GM12864 (cell line): ENCODE data around the gene SLTM.
"Not testable (repeated sequence)": the region's sequence is repeated elsewhere in the genome, so short reads cannot be mapped to it uniquely, and the experiment has no call there.

Experiments used
- DNase-seq: peaks from one replicate; pipeline ENCODE4 v3.0.0-alpha.2; 2011; ENCODE audit warnings: low read depth
- H3K4me3 ChIP-seq: 2 replicates; pipeline ENCODE4 v1.5.1; 2011; ENCODE audit warnings: mild to moderate bottlenecking, low read depth, low read length, control low read depth
- TF ChIP-seq, protein P1 (sequence below): IDR thresholded peaks from 2 replicates; pipeline ENCODE4 v1.5.1; 2011; ENCODE audit warnings: low read depth, mild to moderate bottlenecking, moderate library complexity, low read length, control low read depth, inconsistent platforms; ENCODE audit errors: missing control alignments

Gene SLTM

DNA sequence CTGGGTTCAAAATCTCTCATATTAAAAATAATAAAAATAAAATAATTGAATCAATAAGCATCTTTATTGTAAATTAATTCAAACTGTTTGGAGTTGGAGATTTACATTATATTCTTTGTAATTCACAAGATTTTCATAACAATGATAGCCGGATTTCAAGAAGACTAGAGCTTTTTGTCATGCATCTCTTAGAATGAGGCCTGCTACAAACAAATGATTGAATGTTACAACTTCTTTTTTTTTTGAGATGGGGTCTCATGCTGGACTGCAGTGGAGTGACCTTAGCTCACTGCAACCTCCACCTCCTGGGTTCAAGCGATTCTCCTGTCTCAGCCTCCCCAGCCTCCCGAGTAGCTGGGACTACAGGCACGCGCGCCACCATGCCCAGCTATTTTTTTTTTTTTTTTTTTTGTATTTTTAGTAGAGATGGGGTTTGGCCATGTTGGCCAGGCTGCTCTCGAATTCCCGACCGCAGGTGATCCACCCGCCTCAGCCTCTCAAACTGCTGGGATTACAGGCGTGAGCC, 3.5 kb downstream of the SLTM start:
- DNase-seq, result no peak
- no peak overlapping the region for H3K4me3 ChIP-seq
- TF ChIP-seq, protein P1, sequence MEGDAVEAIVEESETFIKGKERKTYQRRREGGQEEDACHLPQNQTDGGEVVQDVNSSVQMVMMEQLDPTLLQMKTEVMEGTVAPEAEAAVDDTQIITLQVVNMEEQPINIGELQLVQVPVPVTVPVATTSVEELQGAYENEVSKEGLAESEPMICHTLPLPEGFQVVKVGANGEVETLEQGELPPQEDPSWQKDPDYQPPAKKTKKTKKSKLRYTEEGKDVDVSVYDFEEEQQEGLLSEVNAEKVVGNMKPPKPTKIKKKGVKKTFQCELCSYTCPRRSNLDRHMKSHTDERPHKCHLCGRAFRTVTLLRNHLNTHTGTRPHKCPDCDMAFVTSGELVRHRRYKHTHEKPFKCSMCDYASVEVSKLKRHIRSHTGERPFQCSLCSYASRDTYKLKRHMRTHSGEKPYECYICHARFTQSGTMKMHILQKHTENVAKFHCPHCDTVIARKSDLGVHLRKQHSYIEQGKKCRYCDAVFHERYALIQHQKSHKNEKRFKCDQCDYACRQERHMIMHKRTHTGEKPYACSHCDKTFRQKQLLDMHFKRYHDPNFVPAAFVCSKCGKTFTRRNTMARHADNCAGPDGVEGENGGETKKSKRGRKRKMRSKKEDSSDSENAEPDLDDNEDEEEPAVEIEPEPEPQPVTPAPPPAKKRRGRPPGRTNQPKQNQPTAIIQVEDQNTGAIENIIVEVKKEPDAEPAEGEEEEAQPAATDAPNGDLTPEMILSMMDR, result no peak

DNA sequence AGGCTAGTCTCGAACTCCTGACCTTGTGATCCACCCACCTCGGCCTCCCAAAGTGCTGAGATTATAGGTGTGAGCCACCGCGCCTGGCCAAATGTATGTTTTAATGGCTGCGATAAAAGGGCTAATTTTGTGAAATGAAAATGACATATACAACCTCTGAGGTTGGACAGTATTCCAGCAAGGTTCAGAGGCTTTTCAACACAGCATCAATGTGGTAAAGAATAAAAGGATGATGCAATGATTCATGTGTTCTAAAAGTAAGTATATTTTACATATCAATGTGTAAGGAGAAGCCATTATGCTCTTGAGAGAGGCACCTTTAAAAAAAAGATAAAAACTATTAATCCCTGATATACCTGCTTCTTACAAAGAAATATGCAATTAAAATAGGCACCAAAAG, 6.7 kb downstream of the SLTM start:
- no peak for DNase-seq
- no peak overlapping the region for H3K4me3 ChIP-seq
- TF ChIP-seq, protein P1, result no peak

DNA sequence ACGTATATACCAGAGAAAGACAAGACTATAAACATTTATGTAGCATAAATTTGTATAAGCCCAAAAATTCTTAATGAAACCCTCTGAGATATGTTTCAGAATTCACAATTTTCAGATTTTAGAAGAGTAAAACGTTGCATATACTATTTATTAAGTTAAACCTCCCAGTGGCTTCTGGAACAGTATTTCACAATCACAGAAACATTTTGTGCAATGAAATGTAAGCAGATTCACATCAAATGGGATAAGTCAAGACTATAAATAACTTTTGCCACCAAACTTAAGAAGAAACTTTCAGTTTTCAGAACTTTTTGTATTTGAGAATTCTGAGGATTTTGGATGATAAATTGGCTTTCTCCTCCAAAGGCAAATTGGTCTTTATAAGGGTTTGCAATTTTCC, 9.2 kb downstream of the SLTM start:
- no peak overlapping the region for H3K4me3 ChIP-seq
- no peak for DNase-seq
- TF ChIP-seq, protein P1, result no peak

DNA sequence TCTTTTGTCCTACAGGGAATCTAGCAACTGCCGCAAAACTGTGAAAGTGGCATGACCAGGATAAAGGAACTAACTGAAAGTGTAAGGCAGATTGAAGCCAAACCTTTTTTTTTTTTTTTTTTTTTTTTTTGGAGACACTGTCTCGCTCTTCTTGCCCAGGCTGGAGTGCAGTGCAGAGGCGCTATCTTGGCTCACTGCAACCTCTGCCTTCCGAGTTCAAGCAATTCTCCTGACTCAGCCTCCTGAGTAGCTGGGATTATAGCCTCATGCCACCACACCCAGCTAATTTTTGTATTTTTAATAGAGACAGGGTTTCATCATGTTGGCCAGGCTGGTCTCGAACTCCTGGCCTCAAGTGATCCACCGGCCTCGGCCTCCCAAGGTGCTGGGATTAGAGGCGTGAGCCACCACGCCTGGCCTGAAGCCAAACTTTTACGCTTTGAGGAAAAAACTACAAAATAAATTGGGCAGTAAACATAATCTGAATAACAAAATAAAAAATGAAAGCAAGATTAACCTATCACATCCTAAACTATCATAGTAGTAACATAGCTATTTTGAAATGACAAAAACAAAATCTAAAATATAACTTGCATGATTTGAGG, 9.7 kb downstream of the SLTM start:
- no peak for DNase-seq
- TF ChIP-seq, protein P1, result no peak
- no peak overlapping the region for H3K4me3 ChIP-seq

DNA sequence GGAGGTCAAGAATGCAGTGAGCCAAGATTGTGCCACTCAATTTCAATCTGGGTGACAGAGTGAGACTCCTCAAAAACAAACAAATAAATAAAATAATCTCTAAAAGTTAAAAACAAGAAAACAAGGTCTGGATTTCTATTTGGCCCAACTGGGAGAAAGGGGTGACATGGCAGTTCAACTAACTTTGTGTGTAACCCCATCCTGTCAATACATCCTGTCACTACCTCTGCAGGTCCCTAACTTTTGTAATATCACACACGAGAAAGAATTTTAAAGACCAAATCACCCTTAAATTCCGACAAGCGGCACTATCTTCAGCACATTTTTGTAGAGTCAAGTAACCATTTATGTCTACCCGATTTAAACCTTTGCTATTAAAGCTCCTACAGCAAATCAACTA, 10.2 kb downstream of the SLTM start:
- no peak for DNase-seq
- TF ChIP-seq, protein P1, result no peak
- no peak overlapping the region for H3K4me3 ChIP-seq

DNA sequence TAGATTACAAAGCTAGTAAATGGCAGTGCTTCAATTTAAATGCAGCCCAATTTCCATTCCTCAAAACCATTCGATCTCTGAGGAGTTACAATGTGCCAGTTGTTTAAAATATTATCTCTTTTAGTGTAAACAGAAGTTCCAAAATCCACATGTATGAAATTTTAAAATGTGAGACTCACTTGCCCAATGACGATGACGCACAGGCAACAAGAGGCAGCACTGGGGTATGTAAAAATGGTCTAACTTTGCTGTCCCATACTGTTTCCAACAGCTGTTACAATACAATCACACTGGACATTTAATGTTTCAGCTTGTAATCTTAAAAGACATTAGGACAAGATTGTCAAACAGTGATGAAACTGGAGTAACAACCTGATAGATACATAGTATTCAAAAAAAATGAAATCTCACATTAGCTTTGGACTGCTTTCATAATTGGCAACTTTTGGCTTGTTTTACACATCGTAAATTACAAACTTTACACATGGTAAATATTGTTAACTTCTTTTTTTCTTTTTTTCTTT, 12.2 kb downstream of the SLTM start:
- TF ChIP-seq, protein P1, result no peak
- H3K4me3 ChIP-seq, result no peak overlapping the region
- DNase-seq, result no peak

DNA sequence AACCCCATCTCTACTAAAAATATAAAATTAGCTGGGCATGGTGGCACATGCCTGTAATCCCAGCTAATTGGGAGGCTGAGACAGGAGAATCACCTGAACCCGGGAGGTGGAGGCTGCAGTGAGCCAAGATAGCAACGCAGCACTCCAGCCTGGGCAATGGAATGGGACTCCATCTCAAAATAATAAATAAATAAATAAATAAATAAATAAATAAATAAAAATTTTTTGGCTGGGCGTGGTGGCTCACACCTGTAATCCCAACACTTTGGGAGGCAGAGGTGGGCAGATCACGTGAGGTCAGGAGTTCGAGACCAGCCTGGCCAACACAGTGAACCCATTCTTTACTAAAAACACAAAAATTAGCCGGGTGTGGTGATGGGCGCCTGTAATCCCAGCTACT, 13.0 kb downstream of the SLTM start:
- H3K4me3 ChIP-seq, DNase-seq: not testable (repeated sequence)
